Fibroblast of the conjunctiva (primary cell): Measurements from ENCODE around the gene SYNJ2.
"Not testable (repeated sequence)": the region's sequence is repeated elsewhere in the genome, so short reads cannot be mapped to it uniquely, and the experiment has no call there.

ENCODE experiments used
- DNase-seq: peaks from one replicate; pipeline ENCODE4 v3.0.0-alpha.2; 2010; ENCODE audit warnings: low read depth

SYNJ2 gene, protein sequence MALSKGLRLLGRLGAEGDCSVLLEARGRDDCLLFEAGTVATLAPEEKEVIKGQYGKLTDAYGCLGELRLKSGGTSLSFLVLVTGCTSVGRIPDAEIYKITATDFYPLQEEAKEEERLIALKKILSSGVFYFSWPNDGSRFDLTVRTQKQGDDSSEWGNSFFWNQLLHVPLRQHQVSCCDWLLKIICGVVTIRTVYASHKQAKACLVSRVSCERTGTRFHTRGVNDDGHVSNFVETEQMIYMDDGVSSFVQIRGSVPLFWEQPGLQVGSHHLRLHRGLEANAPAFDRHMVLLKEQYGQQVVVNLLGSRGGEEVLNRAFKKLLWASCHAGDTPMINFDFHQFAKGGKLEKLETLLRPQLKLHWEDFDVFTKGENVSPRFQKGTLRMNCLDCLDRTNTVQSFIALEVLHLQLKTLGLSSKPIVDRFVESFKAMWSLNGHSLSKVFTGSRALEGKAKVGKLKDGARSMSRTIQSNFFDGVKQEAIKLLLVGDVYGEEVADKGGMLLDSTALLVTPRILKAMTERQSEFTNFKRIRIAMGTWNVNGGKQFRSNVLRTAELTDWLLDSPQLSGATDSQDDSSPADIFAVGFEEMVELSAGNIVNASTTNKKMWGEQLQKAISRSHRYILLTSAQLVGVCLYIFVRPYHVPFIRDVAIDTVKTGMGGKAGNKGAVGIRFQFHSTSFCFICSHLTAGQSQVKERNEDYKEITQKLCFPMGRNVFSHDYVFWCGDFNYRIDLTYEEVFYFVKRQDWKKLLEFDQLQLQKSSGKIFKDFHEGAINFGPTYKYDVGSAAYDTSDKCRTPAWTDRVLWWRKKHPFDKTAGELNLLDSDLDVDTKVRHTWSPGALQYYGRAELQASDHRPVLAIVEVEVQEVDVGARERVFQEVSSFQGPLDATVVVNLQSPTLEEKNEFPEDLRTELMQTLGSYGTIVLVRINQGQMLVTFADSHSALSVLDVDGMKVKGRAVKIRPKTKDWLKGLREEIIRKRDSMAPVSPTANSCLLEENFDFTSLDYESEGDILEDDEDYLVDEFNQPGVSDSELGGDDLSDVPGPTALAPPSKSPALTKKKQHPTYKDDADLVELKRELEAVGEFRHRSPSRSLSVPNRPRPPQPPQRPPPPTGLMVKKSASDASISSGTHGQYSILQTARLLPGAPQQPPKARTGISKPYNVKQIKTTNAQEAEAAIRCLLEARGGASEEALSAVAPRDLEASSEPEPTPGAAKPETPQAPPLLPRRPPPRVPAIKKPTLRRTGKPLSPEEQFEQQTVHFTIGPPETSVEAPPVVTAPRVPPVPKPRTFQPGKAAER (N-terminal part only)

DNA sequence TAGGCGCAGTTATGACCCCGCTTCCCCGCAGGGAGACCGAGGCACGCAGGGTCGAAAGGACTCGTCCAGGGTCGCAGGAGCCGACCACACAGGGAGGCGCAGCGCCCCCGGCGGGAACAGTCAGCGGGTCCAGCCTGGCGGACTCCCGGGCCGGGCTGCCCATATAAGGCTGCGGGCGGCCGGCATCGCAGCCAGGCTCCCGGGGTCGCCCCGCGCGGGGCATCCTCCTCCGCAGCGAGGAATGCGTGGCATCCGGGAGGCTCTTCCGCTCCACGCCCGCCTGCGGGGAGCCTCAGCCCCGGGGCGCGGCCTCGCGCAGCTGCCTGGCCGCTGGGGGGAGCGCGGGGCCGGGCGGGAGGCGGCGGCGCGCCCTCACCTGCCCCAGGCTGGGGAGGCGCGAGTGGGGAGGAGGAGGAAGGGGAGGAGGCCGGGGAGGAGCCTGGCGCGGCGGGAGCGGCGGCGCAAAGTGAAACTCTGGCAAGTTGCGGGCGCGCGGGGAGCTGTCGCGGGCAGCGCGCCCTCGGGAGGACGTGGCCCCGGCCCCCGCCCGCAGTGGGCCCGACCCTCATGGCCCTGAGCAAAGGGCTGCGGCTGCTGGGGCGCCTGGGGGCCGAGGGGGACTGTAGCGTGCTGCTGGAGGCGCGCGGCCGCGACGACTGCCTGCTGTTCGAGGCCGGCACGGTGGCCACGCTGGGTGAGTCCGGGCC is at the start of gene SYNJ2:
Gene SYNJ2 (plus strand): TSS at position 469 of the 707 bp plus-strand sequence. CDS start 99 bp downstream, at position 568.
- no peak for DNase-seq

DNA sequence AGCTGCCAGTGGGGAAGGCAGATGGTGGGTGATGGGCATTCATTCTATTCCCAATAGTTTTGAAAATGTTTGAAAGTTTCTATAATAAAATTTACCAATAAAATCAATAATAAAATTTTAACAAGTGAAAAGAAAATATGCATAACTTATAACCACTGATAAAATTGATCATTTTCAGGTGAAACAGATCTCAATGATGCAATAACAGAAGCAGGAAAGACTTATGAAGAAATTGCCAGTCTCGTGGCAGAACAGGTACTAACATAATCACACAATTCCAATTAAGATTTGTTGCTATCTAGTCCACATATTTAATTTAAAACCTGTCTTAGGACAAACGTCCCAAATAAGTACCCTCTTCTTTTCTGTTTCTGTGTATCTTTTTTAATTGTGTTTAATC is 45.9 kb upstream of the SYNJ2 start:
- no peak for DNase-seq

DNA sequence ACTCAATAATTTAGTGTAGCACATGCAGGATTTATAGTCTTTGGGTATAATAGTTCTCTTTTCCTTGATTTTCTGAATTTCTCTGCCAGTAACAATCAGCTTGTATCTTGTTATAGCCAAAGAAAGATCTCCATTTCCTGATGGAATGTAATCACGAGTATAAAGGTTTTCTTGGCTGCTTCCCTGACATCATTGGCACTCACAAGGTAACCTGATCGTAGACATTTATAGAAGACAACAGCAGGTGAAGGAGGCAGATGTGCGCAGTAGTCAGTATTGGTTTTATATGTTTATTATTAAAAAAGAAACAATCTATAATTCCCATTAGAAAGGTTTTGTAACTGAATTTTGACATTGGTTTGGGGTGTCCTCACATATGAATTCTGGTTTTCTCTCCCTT is 44.3 kb upstream of the SYNJ2 start:
- DNase-seq, result no peak

DNA sequence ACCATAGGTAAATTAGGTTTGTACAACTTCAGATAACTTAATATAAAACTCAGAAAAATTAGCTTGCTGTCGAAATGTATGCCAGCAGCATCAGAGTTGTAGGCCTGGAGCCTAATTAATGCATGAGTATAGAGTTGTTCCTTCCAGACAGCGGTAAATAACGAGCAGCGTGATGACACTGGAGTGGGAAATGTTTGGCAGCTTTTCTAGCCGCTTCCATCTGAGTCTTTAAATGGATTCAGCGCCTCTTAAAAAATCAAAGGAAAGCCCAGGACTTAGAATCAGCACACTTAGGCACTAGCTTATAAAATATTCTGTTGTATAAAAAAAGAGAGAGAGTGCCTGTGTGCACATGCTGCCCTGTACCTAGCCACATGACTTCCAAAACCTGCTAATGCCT is 43.7 kb upstream of the SYNJ2 start:
- no peak for DNase-seq

DNA sequence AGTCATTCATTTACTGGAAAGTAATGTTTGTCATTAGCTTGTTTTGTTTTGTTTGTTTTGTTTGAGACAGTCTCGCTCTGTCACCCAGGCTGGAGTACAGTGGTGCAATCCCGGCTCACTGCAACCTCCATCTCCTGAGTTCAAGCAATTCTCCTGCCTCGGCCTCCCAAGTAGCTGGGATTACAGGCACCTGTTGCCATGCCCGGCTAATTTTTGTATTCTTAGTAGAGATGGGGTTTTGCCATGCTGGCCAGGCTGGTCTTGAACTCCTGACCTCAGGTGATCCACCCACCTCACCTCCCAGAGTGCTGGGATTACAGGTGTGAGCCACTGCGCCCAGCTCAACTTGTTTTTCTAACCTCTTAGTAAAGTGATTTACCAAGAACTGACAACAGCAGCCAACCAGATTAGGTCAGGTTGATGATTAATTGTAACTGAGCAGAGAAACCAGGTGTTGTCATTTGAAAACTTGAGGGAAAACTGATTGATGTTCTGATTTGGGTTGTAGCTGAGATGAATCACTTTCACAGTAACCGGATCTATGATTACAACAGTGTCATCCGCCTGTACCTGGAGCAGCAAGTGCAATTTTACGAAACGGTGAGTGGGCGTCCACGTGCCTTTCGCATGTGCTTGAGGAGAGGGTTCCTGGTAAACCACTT is 41.2 kb upstream of the SYNJ2 start:
- DNase-seq, result not testable (repeated sequence)

DNA sequence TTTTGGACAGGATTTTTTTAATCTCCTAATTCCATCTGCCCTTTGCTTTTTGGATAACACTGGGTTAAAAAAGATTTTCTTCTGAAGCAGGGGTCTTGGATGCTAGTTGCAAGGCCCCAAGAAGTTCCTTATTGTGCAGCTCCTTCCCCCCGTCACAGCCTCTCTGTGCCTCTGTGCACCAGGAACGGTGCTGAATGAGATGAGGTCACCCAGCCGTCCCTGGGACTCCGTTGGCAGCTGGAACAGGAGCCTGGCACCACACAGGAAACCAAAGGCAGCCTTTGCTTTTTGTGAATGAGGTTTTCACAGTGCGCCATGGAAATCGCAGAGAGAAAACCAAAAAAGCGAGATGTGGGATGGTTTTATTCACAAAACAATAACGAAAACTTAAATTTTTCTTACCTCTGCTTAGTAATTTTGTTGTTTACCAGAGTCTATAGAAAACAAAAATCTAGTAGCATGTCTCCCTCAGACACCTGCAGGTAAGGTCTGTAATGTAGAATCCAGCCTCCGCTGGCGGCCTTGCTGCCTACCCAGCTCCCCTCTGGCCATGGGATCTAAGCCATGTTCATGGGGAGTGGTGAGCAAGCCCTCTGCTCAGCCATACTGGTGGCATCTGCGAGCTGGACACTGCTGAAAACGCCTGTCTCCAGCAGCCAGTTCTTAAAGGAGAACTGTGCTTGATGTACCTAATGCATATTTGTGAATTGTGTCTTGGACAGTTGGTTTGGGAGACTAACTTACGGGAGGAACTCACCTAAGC is 40.4 kb upstream of the SYNJ2 start:
- no peak for DNase-seq

DNA sequence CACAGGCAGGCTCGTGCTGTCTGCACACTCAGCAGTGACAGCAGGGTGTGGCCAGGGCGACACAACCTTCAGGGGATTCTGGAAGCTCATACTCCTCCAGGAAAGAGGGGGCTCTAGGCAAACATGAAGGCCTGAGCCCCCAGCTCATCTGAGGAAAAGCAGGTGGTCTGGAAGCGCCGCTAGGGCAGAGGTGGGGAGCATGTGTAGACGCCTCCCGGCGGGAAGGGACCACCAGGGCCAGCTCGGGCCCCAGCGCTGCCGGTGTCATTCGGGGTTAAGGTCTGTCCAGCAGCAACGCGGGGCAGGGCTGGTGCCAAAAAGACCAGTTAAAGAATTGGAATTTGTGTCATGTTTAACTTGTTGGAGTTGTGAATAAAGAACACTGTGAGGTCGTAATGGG is 39.3 kb upstream of the SYNJ2 start:
- no peak for DNase-seq

DNA sequence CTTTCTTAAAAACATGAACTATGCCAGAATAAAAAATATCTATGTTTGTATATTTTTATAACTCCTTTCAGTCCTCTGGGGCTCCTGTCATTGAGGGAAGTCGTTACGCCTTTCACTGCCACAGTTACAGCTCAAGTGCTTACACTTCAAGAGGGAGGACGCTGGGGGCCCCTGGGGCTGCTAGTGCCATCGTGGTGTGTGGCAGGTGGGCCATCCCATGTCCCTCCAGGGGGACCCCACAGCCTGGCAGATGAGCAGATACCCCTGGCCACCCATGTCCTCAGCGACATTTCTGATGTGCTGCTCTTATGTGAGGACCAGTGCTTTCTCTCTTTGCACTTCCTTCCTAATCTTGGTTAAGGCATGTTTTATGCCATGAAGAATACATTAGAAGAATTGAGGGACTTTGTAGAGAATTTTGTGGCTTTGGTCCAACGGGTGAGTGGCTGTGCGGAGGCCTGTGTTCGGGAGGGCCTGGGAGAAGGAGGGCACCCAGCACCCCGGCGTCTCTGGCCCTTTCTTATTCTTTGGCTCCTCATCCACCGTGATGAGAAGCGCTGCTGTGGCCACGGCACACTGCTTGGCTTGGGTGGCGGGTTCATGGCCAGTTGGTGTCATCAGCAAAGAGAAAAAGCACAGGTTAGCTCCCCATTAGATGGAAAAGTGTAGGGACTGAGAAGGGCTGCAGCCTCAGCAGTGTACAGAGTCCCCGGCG is 38.3 kb upstream of the SYNJ2 start:
- no peak for DNase-seq

DNA sequence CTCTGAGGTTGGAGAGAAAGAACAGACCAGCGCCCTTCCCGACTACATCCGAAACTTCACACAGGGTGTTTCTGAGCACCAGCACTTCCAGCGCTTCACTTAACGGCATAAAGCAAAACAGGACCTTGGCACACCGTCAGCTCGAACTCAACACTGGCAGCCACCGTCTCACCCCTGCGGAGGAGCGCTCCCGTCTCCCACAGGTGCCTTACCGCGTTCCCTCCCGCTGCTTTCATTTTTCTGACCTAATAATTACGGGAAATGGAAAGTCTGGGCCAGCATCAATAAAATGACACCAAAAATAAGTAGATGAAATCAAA is 37.7 kb upstream of the SYNJ2 start:
- no peak for DNase-seq

DNA sequence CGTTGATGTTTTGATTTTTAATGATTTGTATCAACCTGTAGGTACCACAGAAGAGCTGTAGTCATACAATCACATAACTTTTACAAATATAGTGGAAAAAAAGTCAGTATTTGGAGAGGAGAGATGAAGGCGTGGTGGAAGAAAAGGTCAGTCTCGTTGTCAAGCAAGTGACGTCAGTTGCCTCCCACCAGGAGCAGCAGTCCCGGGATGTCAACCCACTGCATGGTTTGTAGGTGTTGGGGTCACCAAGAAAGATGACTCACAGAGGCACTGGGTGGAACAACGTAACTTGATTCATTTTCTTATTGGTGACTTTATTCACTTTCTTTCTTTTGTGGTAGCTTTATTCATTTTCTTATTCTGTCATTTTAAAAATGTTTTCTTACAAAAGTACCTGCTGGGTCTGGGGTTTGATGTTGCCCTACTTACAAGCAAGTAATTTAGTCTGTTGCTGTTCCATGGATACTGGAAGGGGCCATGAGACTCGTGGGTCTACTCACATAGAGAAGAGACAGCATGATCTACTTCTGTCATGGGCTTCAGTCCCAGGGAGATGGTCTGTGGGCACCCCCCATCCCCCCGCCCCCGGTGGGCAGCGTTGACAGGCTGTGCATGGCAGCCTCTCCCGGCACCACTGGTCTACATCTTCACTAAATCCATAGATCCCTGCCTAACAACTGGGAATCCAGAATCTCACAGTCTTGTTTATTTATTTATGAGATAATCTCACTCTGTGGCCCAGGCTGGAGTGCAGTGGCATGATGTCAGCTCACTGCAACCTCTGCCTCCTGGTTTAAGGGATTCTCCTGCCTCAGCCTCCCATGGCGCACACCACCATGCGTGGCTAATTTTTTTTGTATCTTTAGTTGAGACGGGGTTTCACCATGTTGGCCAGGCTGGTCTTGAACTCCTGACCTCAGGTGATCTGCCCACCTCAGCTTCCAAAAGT is 36.4 kb upstream of the SYNJ2 start:
- DNase-seq, result no peak

DNA sequence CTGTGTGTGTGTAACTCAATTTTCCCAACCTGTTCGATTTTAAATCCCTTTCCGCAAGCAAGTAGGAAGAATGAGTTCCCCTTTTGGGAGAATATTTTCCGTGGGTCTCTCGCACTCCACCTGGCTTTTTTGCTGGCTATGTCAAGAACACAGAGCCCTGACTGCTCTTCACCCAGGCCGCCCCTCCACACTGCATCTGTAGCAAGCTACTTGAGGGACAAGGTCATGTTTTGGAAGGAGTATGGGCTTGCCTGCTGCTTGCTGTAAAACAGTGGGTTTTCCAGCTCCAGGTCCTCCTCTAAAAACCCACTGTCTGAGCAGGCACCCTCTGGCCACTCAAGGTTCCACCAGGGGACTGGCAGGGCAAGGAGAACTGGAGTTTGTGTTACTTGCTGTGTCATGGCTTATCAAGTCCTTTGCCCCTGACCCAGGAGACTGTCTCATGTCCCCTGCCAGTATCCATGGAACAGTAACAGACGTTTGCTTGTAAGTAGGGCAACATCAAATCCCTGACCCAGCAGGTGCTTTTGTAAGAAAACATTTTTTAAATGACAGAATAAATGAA is 35.5 kb upstream of the SYNJ2 start:
- DNase-seq, result no peak

DNA sequence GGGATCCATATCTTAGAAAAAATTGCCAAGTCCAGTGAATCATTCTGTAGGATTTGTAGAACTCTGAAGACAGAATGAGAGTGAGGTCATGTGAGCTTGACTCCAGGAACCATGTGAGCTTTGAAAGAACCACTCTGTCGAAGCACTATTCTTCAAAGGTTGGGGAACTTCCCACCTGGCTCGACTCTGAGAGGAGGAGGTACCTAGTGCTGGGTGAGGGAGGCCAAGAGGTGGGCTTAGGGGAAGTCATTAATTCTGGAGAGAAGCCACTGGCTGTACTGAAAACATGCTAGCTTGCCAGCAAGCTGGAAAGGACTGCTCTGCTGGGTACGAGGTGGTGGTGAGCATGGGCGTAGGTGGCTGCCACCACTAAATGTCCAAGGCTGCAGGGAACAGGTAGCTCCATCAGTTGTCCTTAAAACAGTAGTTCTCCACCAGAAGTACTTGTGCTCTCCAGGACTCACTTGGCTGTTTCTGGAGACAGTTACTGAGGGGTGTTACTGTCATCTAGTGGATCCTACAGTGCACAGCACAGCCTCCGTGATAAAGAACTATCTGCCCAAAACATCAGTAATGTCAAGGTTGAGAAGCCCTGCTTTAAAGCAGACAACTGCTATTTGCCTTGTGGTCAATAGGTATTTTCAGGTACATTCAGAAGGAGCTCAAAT is 34.7 kb upstream of the SYNJ2 start:
- DNase-seq, result peak; percentile 17

DNA sequence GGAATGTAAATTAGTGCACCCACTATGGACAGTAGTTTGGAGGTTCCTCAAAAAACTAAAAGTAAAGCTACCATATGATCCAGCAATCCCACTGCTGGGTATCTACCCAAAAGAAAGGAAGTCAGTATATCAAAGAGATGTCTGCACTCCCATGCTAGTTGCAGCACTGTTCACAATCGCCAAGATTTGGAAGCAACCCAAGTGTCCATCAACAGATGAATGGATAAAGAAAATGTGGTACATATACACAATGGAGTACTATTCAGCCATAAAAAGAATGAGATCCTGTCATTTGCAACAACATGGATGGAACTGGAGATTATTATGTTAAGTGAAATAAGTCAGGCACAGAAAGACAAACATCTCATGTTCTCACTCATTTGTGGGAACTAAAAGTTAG is 30.8 kb upstream of the SYNJ2 start:
- not testable (repeated sequence) for DNase-seq

DNA sequence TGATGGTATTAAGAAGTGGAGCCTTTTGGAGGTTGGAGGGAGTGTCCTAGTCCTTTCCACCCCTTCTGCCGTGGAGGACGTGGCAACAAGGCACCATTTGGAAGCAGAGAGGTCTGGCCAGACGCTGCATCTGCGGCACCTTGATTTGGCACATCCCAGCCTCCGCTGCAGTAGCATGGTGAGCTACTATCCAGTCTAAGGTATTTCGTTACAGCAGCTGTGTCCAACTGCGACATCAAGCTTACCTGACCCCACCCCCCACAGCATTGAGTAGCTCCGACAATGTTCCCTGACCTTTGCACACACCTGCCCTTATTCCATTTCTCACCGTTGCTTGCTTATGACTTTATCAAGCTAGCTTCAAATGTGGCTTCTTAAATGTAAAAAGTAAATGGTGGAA is 29.8 kb upstream of the SYNJ2 start:
- DNase-seq, result no peak

DNA sequence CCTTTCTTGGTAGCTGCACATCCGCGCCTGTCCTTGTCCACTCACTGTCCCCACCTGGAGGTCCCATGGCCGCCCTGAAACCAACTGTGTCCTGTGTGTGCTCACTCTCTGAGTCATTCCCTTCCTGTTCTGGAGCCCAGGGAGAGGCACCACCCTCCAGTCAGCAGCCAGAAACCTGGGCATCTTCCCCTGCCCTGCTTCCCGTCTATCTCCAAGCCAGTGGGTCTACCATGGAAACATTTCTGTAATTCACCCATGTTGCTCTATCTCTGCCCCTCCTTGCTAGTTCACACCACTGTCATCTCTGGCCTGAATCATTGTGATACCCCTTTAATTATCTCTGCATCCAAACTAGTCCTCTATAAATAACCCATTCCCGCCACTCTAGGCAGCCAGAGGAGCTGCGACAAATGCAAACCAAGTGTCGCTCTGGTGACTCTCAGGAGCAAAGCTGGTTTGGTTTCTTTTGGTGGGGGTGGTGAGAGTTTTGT is 28.8 kb upstream of the SYNJ2 start:
- DNase-seq, result no peak

DNA sequence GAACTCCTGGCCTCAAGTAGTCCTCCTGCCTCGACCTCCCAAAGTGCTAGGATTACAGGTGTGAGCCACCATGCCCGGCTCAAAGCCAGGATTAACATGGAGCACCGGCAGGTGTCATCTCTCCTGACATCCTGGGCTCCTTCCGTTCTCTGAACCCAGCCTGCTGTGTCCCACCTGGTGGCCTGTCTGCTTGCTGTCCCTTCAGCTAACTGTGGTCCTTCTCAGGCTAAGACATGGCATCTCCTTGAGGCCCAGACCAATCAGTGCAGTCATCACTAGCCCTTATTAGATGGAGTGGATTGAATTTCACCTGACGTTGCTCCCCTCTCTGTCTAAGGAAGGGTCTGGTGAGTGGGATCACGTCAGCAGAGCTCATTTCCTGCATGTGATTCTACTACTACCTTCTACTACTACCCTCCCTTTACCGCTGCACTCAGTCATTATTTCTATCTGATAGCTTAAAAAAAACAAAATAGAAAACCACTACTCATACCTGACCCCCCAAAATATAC is 28.0 kb upstream of the SYNJ2 start:
- no peak for DNase-seq
